HL-60 (cell line): ENCODE measurements around the gene SLC25A11. TPM values are rescaled to one million over a fixed set of nuclear protein-coding genes. Genes with fewer than 3 reads are reported as not detected.

Source experiments
- DNase-seq, 2 experiments: peaks; one replicate each; pipeline ENCODE4 v3.0.0-alpha.2; 2010 to 2020; ENCODE audit warnings: low read depth in 1 of 2, low spot score in 1 of 2
- H3K27ac ChIP-seq: fragments of 250-450 bp; sonication (Bioruptor Pico); replicated peaks from 2 replicates; pipeline ENCODE4 v1.5.1; 2020; ENCODE audit warnings: mild to moderate bottlenecking, moderate library complexity
- H3K27me3 ChIP-seq: fragments of 250-450 bp; sonication (Bioruptor Pico); 2 replicates; pipeline ENCODE4 v1.5.1; 2021; ENCODE audit warnings: mild to moderate bottlenecking, moderate library complexity; ENCODE audit not compliant: insufficient read depth, poor library complexity, severe bottlenecking
- H3K4me3 ChIP-seq: replicated peaks from 2 replicates; pipeline ENCODE4 v1.5.1; 2011; ENCODE audit warnings: mild to moderate bottlenecking, control low read depth, low read length; ENCODE audit not compliant: insufficient read depth
- GABPA ChIP-seq: IDR thresholded peaks from 2 replicates; pipeline ENCODE4 v1.6.1; 2012; ENCODE audit warnings: low read depth
- POLR2AphosphoS5 ChIP-seq: IDR thresholded peaks from 2 replicates; pipeline ENCODE4 v1.6.1; 2012; ENCODE audit warnings: low read depth
- SPI1 ChIP-seq: IDR thresholded peaks from 2 replicates; pipeline ENCODE4 v1.6.1; 2012; ENCODE audit warnings: low read depth, mild to moderate bottlenecking, borderline replicate concordance
- microRNA-seq: library from miRNA; unstranded; fragments of <30 nt; microRNA quantifications from one replicate; pipeline ENCODE4, GENCODE V29; 2018
- TF ChIP-seq, protein P1 (sequence below): IDR thresholded peaks from 2 replicates; pipeline ENCODE4 v1.6.1; 2012; ENCODE audit warnings: low read depth; ENCODE audit not compliant: insufficient replicate concordance
- TF ChIP-seq, protein P2 (sequence below): IDR thresholded peaks from one replicate; pipeline ENCODE4 v1.5.1; 2011; ENCODE audit warnings: low read length, control low read depth, inconsistent platforms; ENCODE audit not compliant: insufficient read depth

SLC25A11 gene

DNA sequence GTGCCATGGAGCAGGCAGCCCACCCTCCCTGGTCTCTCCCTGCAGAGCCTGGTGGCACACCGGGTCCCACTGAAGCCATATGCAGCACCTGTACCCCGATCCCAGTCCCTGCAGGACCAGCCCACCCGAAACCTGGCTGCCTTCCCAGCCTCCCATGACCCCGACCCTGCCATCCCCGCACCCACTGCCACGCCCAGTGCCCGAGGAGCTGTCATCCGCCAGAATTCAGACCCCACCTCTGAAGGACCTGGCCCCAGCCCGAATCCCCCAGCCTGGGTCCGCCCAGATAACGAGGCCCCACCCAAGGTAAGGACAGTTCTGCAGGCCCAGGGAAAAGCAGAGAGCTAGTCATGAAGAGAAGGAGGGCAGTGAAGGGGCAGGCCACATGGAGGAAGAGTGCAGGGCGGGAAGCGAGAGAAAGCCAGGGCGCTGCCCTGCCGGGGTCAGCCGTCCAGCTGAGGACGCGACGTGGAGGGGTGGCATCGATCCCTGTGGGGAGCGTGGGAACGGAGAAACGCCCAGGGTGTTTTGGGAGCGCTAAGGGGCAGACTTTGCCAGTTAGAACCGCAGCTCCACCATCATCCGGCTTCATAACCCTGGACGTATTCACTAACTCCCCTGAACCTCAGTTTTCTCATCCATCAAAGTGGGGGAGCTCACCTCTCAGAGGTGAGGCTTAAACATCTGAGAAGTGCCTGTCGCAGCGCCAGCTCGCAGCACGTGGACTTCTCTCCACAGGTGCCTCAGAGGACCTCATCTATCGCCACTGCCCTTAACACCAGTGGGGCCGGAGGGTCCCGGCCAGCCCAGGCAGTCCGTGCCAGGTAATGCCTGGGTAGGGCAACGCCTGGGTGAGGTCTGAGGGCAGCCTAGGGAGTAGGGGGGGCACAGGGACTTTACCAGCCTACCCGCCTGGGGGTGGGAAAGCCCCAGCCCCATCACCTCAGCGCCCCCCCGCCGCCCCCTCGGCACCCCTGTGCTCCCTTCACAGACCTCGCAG lies 48.1 kb downstream of the SLC25A11 start:
- DNase-seq: no peak
- TF ChIP-seq GABPA (no peak), SPI1 (no peak), POLR2AphosphoS5 (no peak)
- TF ChIP-seq, protein P1, sequence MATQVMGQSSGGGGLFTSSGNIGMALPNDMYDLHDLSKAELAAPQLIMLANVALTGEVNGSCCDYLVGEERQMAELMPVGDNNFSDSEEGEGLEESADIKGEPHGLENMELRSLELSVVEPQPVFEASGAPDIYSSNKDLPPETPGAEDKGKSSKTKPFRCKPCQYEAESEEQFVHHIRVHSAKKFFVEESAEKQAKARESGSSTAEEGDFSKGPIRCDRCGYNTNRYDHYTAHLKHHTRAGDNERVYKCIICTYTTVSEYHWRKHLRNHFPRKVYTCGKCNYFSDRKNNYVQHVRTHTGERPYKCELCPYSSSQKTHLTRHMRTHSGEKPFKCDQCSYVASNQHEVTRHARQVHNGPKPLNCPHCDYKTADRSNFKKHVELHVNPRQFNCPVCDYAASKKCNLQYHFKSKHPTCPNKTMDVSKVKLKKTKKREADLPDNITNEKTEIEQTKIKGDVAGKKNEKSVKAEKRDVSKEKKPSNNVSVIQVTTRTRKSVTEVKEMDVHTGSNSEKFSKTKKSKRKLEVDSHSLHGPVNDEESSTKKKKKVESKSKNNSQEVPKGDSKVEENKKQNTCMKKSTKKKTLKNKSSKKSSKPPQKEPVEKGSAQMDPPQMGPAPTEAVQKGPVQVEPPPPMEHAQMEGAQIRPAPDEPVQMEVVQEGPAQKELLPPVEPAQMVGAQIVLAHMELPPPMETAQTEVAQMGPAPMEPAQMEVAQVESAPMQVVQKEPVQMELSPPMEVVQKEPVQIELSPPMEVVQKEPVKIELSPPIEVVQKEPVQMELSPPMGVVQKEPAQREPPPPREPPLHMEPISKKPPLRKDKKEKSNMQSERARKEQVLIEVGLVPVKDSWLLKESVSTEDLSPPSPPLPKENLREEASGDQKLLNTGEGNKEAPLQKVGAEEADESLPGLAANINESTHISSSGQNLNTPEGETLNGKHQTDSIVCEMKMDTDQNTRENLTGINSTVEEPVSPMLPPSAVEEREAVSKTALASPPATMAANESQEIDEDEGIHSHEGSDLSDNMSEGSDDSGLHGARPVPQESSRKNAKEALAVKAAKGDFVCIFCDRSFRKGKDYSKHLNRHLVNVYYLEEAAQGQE: no peak
- TF ChIP-seq, protein P2, sequence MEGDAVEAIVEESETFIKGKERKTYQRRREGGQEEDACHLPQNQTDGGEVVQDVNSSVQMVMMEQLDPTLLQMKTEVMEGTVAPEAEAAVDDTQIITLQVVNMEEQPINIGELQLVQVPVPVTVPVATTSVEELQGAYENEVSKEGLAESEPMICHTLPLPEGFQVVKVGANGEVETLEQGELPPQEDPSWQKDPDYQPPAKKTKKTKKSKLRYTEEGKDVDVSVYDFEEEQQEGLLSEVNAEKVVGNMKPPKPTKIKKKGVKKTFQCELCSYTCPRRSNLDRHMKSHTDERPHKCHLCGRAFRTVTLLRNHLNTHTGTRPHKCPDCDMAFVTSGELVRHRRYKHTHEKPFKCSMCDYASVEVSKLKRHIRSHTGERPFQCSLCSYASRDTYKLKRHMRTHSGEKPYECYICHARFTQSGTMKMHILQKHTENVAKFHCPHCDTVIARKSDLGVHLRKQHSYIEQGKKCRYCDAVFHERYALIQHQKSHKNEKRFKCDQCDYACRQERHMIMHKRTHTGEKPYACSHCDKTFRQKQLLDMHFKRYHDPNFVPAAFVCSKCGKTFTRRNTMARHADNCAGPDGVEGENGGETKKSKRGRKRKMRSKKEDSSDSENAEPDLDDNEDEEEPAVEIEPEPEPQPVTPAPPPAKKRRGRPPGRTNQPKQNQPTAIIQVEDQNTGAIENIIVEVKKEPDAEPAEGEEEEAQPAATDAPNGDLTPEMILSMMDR: no peak

DNA sequence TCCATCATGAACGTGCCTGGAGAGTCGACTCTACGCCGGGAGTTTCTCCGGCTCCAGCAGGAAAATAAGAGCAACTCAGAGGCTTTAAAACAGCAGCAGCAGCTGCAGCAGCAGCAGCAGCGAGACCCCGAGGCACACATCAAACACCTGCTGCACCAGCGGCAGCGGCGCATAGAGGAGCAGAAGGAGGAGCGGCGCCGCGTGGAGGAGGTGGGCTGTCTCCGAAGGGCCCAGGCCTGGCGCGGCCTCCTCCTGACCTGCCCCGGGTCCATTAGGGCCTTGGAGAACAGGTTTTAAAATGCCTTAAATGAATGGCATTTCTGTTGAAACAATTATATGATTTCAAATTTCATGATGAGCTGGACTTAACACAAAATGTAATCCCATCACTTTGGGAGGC lies 52.3 kb downstream of the SLC25A11 start:
- TF ChIP-seq GABPA (no peak), SPI1 (no peak), POLR2AphosphoS5 (no peak)
- TF ChIP-seq, protein P2: no peak
- TF ChIP-seq, protein P1: no peak
- no peak for DNase-seq
- no peak overlapping the region for H3K4me3 ChIP-seq

More for the DNA sequence above, 48.1 kb downstream of the SLC25A11 start:
- H3K27ac ChIP-seq: no peak overlapping the region
- no peaks in the 10 kb centered on the region for H3K27me3 ChIP-seq
- H3K4me3 ChIP-seq: no peak overlapping the region

More for the DNA sequence above, 52.3 kb downstream of the SLC25A11 start:
- Histone ChIP-seq H3K27me3 (no peaks in the 10 kb centered on the region), H3K27ac (no peak overlapping the region)

Small RNA genes lying within 50 kb of the gene (microRNA-seq; reads per million reads assigned to microRNA genes)
- gene MIR6864 (not detected), gene MIR6865 (not detected)
